H9 (cell line): ENCODE results near the gene ACMSD. TPM values are rescaled to one million over a fixed set of nuclear protein-coding genes. Genes with fewer than 3 reads are reported as not detected.

ENCODE experiments used
- DNase-seq: peaks from one replicate; pipeline ENCODE4 v3.0.0-alpha.2; 2017
- H2AFZ ChIP-seq: one replicate; pipeline ENCODE4 v1.6.1; 2013; ENCODE audit warnings: mild to moderate bottlenecking, low read length, control low read depth, moderate library complexity
- H2AK5ac ChIP-seq: 2 replicates; pipeline ENCODE4 v1.6.1; 2013; ENCODE audit warnings: low read length, control low read depth, mixed read lengths; ENCODE audit not compliant: insufficient read length
- H2BK120ac ChIP-seq: one replicate; pipeline ENCODE4 v1.6.1; 2013; ENCODE audit warnings: low read depth, mild to moderate bottlenecking, low read length, control low read depth, inconsistent platforms; ENCODE audit not compliant: poor library complexity, severe bottlenecking
- H2BK12ac ChIP-seq: 2 replicates; pipeline ENCODE4 v1.6.1; 2013; ENCODE audit warnings: low read length, control low read depth, mixed read lengths, low read depth; ENCODE audit not compliant: insufficient read length
- H2BK15ac ChIP-seq: 2 replicates; pipeline ENCODE4 v1.6.1; 2013; ENCODE audit warnings: low read depth, low read length, control low read depth
- H2BK20ac ChIP-seq: one replicate; pipeline ENCODE4 v1.6.1; 2013; ENCODE audit warnings: low read depth, mild to moderate bottlenecking, low read length, control low read depth, inconsistent platforms; ENCODE audit not compliant: poor library complexity, severe bottlenecking
- H2BK5ac ChIP-seq: 2 replicates; pipeline ENCODE4 v1.6.1; 2013; ENCODE audit warnings: low read length, control low read depth, mixed read lengths; ENCODE audit not compliant: insufficient read length
- H3K14ac ChIP-seq: 2 replicates; pipeline ENCODE4 v1.6.1; 2013; ENCODE audit warnings: low read length, control low read depth; ENCODE audit not compliant: insufficient read depth
- H3K18ac ChIP-seq: 2 replicates; pipeline ENCODE4 v1.6.1; 2013; ENCODE audit warnings: low read depth, mild to moderate bottlenecking, mixed read lengths, low read length, control low read depth; ENCODE audit not compliant: insufficient read length
- H3K23ac ChIP-seq: 2 replicates; pipeline ENCODE4 v1.6.1; 2013; ENCODE audit warnings: low read length, control low read depth, mixed read lengths, low read depth; ENCODE audit not compliant: insufficient read length
- H3K23me2 ChIP-seq: 2 replicates; pipeline ENCODE4 v1.6.1; 2013; ENCODE audit warnings: low read depth, mild to moderate bottlenecking, mixed read lengths, low read length, control low read depth; ENCODE audit not compliant: insufficient read length, poor library complexity, severe bottlenecking
- H3K27ac ChIP-seq: 2 replicates; pipeline ENCODE4 v1.5.1; 2013; ENCODE audit warnings: low read length, control low read depth, mixed read lengths, low read depth; ENCODE audit not compliant: insufficient read length
- H3K27me3 ChIP-seq: 2 replicates; pipeline ENCODE4 v1.6.1; 2013; ENCODE audit warnings: low read length, control low read depth, inconsistent platforms; ENCODE audit not compliant: insufficient read depth
- H3K4ac ChIP-seq: 2 replicates; pipeline ENCODE4 v1.6.1; 2013; ENCODE audit warnings: low read depth, mild to moderate bottlenecking, control low read depth, inconsistent platforms, low read length, moderate library complexity
- H3K4me1 ChIP-seq: 2 replicates; pipeline ENCODE4 v1.6.1; 2013; ENCODE audit warnings: low read length, control low read depth, inconsistent platforms; ENCODE audit not compliant: insufficient read depth
- H3K4me2 ChIP-seq: 2 replicates; pipeline ENCODE4 v1.6.1; 2013; ENCODE audit warnings: low read length, control low read depth, mixed read lengths; ENCODE audit not compliant: insufficient read length, insufficient read depth
- H3K56ac ChIP-seq: 2 replicates; pipeline ENCODE4 v1.6.1; 2013; ENCODE audit warnings: low read depth, mild to moderate bottlenecking, mixed read lengths, low read length, control low read depth; ENCODE audit not compliant: insufficient read length
- H3K79me1 ChIP-seq: 2 replicates; pipeline ENCODE4 v1.6.1; 2013; ENCODE audit warnings: low read depth, mild to moderate bottlenecking, moderate library complexity, low read length, control low read depth, inconsistent platforms; ENCODE audit not compliant: insufficient read depth, poor library complexity, severe bottlenecking
- H3K79me2 ChIP-seq: 2 replicates; pipeline ENCODE4 v1.6.1; 2013; ENCODE audit warnings: low read length, control low read depth, inconsistent platforms; ENCODE audit not compliant: insufficient read depth
- H3K9ac ChIP-seq: 2 replicates; pipeline ENCODE4 v1.6.1; 2013; ENCODE audit warnings: low read length, control low read depth, mixed read lengths; ENCODE audit not compliant: insufficient read length; ENCODE audit errors: extremely low read depth
- H3K9me3 ChIP-seq: one replicate; pipeline ENCODE4 v1.6.1; 2013; ENCODE audit warnings: low read depth, low read length, inconsistent platforms; ENCODE audit not compliant: control insufficient read depth
- H3T11ph ChIP-seq: one replicate; pipeline ENCODE4 v1.6.1; 2013; ENCODE audit warnings: mild to moderate bottlenecking, low read length, control low read depth, inconsistent platforms
- H4K20me1 ChIP-seq: one replicate; pipeline ENCODE4 v1.6.1; 2013; ENCODE audit not compliant: control insufficient read depth, insufficient read length, insufficient read depth
- H4K5ac ChIP-seq: 2 replicates; pipeline ENCODE4 v1.6.1; 2013; ENCODE audit warnings: low read depth, mild to moderate bottlenecking, mixed read lengths, low read length, control low read depth; ENCODE audit not compliant: insufficient read length
- H4K8ac ChIP-seq: replicated peaks from 2 replicates; pipeline ENCODE4 v1.6.1; 2013; ENCODE audit warnings: low read length, control low read depth, mixed read lengths, low read depth; ENCODE audit not compliant: insufficient read length
- H4K91ac ChIP-seq: 2 replicates; pipeline ENCODE4 v1.6.1; 2013; ENCODE audit warnings: low read depth, mild to moderate bottlenecking, moderate library complexity, mixed read lengths, low read length, control low read depth; ENCODE audit not compliant: insufficient read length
- H3K27ac Mint-ChIP-seq, 3 experiments: 2 replicates in 2 of 3; 3 replicates in 1 of 3; pipeline ENCODE4 v1.8.0; 2020 to 2021; ENCODE audit warnings: mixed read lengths in 3 of 3, mild to moderate bottlenecking in 1 of 3, moderate library complexity in 1 of 3
- H3K27me3 Mint-ChIP-seq: 2 replicates; pipeline ENCODE4 v1.8.0; 2021; ENCODE audit warnings: low read depth, mild to moderate bottlenecking, moderate library complexity, mixed read lengths
- H3K36me3 Mint-ChIP-seq, 3 experiments: 2 replicates in 2 of 3; 3 replicates in 1 of 3; pipeline ENCODE4 v1.8.0; 2020 to 2021; ENCODE audit warnings: low read depth in 3 of 3, mixed read lengths in 3 of 3; ENCODE audit not compliant: insufficient read depth in 1 of 3
- H3K4me1 Mint-ChIP-seq, 2 experiments: 2 replicates each; pipeline ENCODE4 v1.8.0; 2020; ENCODE audit warnings: mixed read lengths in 2 of 2
- H3K4me3 Mint-ChIP-seq, 2 experiments: 2 replicates in 1 of 2; 3 replicates in 1 of 2; pipeline ENCODE4 v1.8.0; 2020 to 2021; ENCODE audit warnings: mild to moderate bottlenecking in 2 of 2, mixed read lengths in 2 of 2, moderate library complexity in 1 of 2
- H3K9me3 Mint-ChIP-seq, 2 experiments: 2 replicates in 1 of 2; 3 replicates in 1 of 2; pipeline ENCODE4 v1.8.0; 2020; ENCODE audit warnings: mild to moderate bottlenecking in 2 of 2, mixed read lengths in 2 of 2, moderate library complexity in 1 of 2
- WGBS: extraction: QIAGEN DNeasy Blood & Tissue Kit; methylation state at CpG from one replicate; pipeline ENCODE4 v1.1.7; 2013; ENCODE audit warnings: missing lambda C conversion rate, low lambda C conversion rate, mixed read lengths; ENCODE audit not compliant: insufficient read length; ENCODE audit errors: extremely low coverage; 5-methylcytosine and 5-hydroxymethylcytosine counted together
- total RNA-seq: library from RNA; stranded (reverse); gene quantifications from 2 replicates; pipeline ENCODE4 v1.2.1, GENCODE V29; 2021
- TF ChIP-seq, protein P1 (sequence below): fragments of 200-600 bp; sonication (generic); conservative IDR thresholded peaks from 3 replicates; pipeline ENCODE4 v1.8.0; 2021; ENCODE audit warnings: antibody characterized with exemption, mild to moderate bottlenecking

Gene ACMSD
- total RNA-seq, 1 experiment from 2014 or later: not detected

DNA sequence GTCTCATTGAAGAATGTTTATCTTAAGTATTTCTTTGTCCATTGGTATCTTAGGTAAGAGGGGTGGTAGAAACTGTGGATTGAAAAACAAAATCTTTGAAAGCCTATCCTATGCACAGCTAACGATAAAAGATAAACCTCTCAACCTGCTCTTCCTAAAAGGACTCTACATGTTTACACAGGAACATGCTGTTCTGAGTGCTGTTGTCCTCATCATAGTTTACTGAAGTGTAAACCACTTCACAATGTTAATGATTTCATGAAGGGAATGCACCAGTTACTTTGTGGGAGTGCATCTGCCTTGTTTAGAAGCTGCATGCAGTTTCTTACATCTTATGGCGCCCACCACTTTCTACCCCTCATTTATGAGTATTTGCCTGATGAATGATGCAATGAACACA lies 1.2 kb downstream of the ACMSD start:
- H3K79me1 ChIP-seq: no peaks in the 10 kb centered on the region
- no peaks in the 10 kb centered on the region for H3K79me2 ChIP-seq
- H3K4ac ChIP-seq: no peak overlapping the region
- H2BK15ac ChIP-seq: no peak overlapping the region
- H4K20me1 ChIP-seq: no peaks in the 10 kb centered on the region
- H4K8ac ChIP-seq: no peak overlapping the region
- no peak overlapping the region for H3K27ac ChIP-seq
- TF ChIP-seq, protein P1, sequence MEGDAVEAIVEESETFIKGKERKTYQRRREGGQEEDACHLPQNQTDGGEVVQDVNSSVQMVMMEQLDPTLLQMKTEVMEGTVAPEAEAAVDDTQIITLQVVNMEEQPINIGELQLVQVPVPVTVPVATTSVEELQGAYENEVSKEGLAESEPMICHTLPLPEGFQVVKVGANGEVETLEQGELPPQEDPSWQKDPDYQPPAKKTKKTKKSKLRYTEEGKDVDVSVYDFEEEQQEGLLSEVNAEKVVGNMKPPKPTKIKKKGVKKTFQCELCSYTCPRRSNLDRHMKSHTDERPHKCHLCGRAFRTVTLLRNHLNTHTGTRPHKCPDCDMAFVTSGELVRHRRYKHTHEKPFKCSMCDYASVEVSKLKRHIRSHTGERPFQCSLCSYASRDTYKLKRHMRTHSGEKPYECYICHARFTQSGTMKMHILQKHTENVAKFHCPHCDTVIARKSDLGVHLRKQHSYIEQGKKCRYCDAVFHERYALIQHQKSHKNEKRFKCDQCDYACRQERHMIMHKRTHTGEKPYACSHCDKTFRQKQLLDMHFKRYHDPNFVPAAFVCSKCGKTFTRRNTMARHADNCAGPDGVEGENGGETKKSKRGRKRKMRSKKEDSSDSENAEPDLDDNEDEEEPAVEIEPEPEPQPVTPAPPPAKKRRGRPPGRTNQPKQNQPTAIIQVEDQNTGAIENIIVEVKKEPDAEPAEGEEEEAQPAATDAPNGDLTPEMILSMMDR: no peak
- H3K23ac ChIP-seq: no peak overlapping the region
- H3K23me2 ChIP-seq: no peaks in the 10 kb centered on the region
- H3K4me2 ChIP-seq: no peak overlapping the region
- no peak overlapping the region for H3K56ac ChIP-seq
- Mint-ChIP-seq H3K27me3 (no peaks in the 10 kb centered on the region; the same call in 1 of the 2 replicates), H3K4me1 (peaks cover 0 to 8% of the 10 kb centered on the region in 2 experiments; a peak in 2 of 4 replicates), H3K9me3 (peaks cover 15 to 23% of the 10 kb centered on the region in 2 experiments), H3K36me3 (peaks cover 2 to 9% (median 8%) of the 10 kb centered on the region in 3 experiments; a peak in 6 of 7 replicates), H3K27ac (no peak overlapping the region), H3K4me3 (no peak overlapping the region)
- no peak overlapping the region for H2BK120ac ChIP-seq
- H3K14ac ChIP-seq: no peak overlapping the region
- no peak overlapping the region for H3T11ph ChIP-seq
- no peak overlapping the region for H2BK20ac ChIP-seq
- no peak overlapping the region for H2BK5ac ChIP-seq
- H2BK12ac ChIP-seq: no peak overlapping the region
- no peak for DNase-seq
- no peak overlapping the region for H4K91ac ChIP-seq
- no peaks in the 10 kb centered on the region for H3K27me3 ChIP-seq
- no peak overlapping the region for H3K18ac ChIP-seq
- no peak overlapping the region for H4K5ac ChIP-seq
- H3K9me3 ChIP-seq: no peaks in the 10 kb centered on the region
- no peak overlapping the region for H2AFZ ChIP-seq
- H2AK5ac ChIP-seq: no peak overlapping the region
- WGBS: no CpG with 5 or more reads among the region's 2 CpGs
- H3K9ac ChIP-seq: no peak overlapping the region
- H3K4me1 ChIP-seq: no peaks in the 10 kb centered on the region
